Ishikawa (cell line): ENCODE results near the gene MC3R.

Experiments used
- CEBPB ChIP-seq: IDR thresholded peaks from 2 replicates; pipeline ENCODE4 v1.6.1; 2012
- CREB1 ChIP-seq: IDR thresholded peaks from 2 replicates; pipeline ENCODE4 v1.6.1; 2012; ENCODE audit warnings: low read depth
- EGR1 ChIP-seq: IDR thresholded peaks from 2 replicates; pipeline ENCODE4 v1.6.1; 2012
- EP300 ChIP-seq: IDR thresholded peaks from 2 replicates; pipeline ENCODE4 v1.6.1; 2012; ENCODE audit warnings: borderline replicate concordance
- FOXM1 ChIP-seq: IDR thresholded peaks from 2 replicates; pipeline ENCODE4 v1.6.1; 2012; ENCODE audit warnings: low read depth, borderline replicate concordance
- MAX ChIP-seq: IDR thresholded peaks from 2 replicates; pipeline ENCODE4 v1.6.1; 2012
- NFIC ChIP-seq: IDR thresholded peaks from 2 replicates; pipeline ENCODE4 v1.6.1; 2012
- RAD21 ChIP-seq: IDR thresholded peaks from 2 replicates; pipeline ENCODE4 v1.6.1; 2012; ENCODE audit warnings: low read depth
- REST ChIP-seq: IDR thresholded peaks from 2 replicates; pipeline ENCODE4 v1.6.1; 2012; ENCODE audit warnings: low read depth, mild to moderate bottlenecking
- TAF1 ChIP-seq: IDR thresholded peaks from 2 replicates; pipeline ENCODE4 v1.6.1; 2012; ENCODE audit warnings: low read depth, mild to moderate bottlenecking
- TCF12 ChIP-seq: IDR thresholded peaks from 2 replicates; pipeline ENCODE4 v1.6.1; 2012; ENCODE audit warnings: low read depth
- TEAD4 ChIP-seq: IDR thresholded peaks from 2 replicates; pipeline ENCODE4 v1.6.1; 2012
- USF1 ChIP-seq: IDR thresholded peaks from 2 replicates; pipeline ENCODE4 v1.6.1; 2012
- YY1 ChIP-seq: IDR thresholded peaks from 2 replicates; pipeline ENCODE4 v1.6.1; 2012; ENCODE audit warnings: low read depth
- ZBTB7A ChIP-seq: IDR thresholded peaks from 2 replicates; pipeline ENCODE4 v1.6.1; 2012; ENCODE audit warnings: low read depth

Gene MC3R

GRCh38 chr20:56268536-56268935, 20.0 kb downstream of the MC3R start:
- TF ChIP-seq TEAD4, result no peak
- no peak for TF ChIP-seq EP300
- no peak for TF ChIP-seq FOXM1

- no peak for TF ChIP-seq FOXM1
These were observed 23.4 kb downstream of the MC3R start for GRCh38 chr20:56271974-56272373.

GRCh38 chr20:56273491-56273890, 25.0 kb downstream of the MC3R start:
- TF ChIP-seq TCF12 (no peak), CREB1 (no peak), YY1 (no peak), FOXM1 (no peak), TAF1 (no peak), REST (no peak), MAX (no peak), RAD21 (no peak), CEBPB (no peak), NFIC (no peak), EGR1 (no peak), USF1 (no peak), TEAD4 (no peak)

- TF ChIP-seq ZBTB7A, result no peak
- no peak for TF ChIP-seq TEAD4
- no peak for TF ChIP-seq EP300
These were observed 25.6 kb downstream of the MC3R start for GRCh38 chr20:56274156-56274555.

GRCh38 chr20:56278196-56278595, 29.7 kb downstream of the MC3R start:
- TF ChIP-seq EP300, result no peak

GRCh38 chr20:56285496-56285895, 37.0 kb downstream of the MC3R start:
- TF ChIP-seq TAF1 (no peak), USF1 (no peak), EGR1 (no peak), RAD21 (no peak), FOXM1 (no peak), TCF12 (no peak), YY1 (no peak), TEAD4 (no peak)

GRCh38 chr20:56289652-56290051, 41.1 kb downstream of the MC3R start:
- TF ChIP-seq EGR1 (no peak), FOXM1 (no peak), ZBTB7A (no peak), CEBPB (no peak), EP300 (no peak), REST (no peak), TAF1 (no peak), TEAD4 (no peak), MAX (no peak), NFIC (no peak), USF1 (no peak), TCF12 (no peak), YY1 (no peak)
